ENCODE data around the gene PRODH.
A peak's percentile ranks its signal among the peaks of the same experiment; 100 is the strongest.
"Not testable (repeated sequence)": the region's sequence is repeated elsewhere in the genome, so short reads cannot be mapped to it uniquely, and the experiment has no call there.

PRODH gene

DNA sequence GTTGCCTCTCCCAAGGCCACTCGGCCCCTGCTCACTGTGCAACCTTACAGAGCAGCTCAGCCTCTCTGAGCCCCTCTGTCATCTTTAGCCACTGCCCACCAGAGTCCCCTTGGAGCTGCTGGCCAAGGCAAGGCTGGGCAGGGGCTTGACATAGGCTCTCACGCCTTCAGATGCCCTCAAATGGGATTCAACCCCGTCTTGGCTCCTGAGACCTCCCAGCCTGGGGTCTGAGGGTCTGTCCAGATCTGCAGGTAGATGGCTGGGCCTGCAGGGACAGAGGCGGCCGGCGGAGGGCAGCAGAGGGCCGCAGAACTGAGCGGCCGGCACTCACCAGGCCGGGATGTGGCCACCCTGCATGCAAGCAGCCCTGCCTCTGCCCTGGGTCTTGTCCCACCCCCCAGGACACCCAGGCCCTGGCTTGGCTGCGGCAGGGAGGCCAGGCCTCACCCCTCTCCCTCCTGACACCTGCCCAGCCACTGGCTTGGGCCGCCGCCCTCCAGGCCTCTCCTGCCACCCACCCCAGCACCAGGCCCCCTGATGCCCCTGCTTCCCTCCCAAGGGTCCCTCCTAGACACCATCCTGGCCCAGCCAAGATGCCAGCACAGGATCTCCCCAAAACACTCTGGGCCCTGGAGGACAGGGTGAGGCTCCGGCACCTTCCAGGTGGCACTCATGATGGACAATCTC is 18.4 kb upstream of the PRODH start:
- peak; percentile 59 for DNase-seq

DNA sequence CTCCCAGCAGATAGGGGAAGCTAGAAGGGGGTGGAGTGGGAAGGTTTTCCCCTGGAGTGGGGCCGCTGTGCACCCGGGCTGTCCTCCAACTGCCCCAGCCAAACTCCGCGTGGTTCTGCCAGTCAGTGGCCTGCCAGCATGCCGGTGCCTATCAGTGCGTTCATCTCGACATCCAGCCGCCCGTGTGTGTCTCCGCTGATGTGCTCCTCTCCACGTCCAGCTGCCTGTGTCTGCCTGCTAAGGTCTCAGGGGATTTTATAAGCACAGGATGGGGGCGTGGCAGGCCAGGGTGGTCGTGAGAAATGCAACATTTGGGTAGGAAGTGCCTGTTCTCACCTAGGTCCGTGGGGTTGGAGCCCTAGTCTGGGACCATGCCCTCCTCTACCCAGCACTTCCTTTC is 17.0 kb upstream of the PRODH start:
- not testable (repeated sequence) for DNase-seq

- no peak for DNase-seq
Measured at GRCh38 chr22:18952022-18952421, 15.9 kb upstream of the PRODH start.

- no peak for DNase-seq
Measured at GRCh38 chr22:18950141-18950540, 14.0 kb upstream of the PRODH start.

- DNase-seq, result no peak
Measured at GRCh38 chr22:18947905-18948304, 11.8 kb upstream of the PRODH start.

DNA sequence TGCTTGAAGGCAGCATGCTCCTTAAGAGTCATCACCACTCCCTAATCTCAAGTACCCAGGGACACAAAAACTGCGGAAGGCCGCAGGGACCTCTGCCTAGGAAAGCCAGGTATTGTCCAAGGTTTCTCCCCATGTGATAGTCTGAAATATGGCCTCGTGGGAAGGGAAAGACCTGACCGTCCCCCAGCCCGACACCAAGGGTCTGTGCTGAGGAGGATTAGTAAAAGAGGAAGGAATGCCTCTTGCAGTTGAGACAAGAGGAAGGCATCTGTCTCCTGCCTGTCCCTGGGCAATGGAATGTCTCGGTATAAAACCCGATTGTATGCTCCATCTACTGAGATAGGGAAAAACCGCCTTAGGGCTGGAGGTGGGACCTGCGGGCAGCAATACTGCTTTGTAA is 11.0 kb upstream of the PRODH start:
- not testable (repeated sequence) for DNase-seq

- not testable (repeated sequence) for DNase-seq
Measured at GRCh38 chr22:18938691-18939090, 2.6 kb upstream of the PRODH start.

DNA sequence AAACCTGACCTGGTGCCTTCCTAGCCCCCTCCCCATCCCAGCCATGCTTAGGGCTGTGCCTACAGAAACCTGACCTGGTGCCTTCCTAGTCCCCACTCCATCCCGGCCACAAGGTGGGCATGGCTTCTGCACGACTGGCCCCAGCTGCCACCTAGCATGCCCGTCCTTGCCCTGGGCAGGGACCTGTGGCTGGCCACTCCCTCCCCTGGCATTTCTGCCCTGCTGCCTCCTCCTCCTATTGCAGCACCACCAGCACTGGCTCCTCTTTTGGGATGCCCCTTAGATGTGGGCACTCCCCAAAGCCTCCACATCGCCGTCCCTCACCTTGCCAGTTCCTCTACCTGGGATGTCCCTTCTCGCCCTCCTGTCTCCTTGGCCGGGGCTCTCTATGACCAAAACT is 1.4 kb downstream of the PRODH start:
- not testable (repeated sequence) for DNase-seq

DNA sequence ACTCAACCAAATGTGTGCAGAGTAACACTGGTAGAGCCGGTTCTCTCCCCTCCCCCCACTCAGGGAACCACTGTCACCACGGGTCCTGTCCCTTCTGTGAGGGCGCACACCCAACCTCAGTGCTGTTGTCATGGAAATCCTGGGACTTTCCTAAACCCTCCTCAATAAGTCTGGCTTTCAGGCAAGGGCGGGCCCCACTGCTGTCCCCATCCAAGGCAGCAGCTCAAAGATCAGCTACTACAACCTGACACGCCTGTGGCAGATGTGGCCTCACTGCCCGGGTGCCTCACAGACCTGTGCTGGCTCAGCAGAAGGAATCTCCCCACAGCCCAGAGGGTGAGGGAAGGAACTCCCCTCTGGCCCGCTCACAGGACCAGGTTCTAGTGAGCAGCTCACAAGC is 2.2 kb downstream of the PRODH start:
- DNase-seq, result no peak

- no peak for DNase-seq
Measured at GRCh38 chr22:18931905-18932652, 4.0 kb downstream of the PRODH start.

DNA sequence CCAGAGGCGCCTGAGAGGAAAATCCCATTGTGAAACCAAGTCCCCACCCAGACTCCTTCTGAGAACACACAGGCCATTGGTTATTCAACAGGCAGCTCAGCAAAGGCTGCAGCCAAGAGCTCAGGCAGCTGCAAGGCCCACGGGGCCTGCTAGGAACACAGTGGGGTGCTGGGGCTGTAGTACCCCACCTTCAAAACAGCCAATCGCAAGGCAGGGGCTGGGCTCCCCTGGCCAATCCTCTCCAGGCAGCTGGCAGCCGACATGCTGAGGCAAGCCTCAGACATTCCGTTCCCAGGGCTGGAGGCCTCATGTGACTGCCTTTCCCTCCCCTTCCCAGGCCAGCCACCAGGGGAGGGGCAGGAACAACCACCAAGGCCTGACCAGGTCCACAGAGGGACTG is 6.6 kb downstream of the PRODH start:
- no peak for DNase-seq

DNA sequence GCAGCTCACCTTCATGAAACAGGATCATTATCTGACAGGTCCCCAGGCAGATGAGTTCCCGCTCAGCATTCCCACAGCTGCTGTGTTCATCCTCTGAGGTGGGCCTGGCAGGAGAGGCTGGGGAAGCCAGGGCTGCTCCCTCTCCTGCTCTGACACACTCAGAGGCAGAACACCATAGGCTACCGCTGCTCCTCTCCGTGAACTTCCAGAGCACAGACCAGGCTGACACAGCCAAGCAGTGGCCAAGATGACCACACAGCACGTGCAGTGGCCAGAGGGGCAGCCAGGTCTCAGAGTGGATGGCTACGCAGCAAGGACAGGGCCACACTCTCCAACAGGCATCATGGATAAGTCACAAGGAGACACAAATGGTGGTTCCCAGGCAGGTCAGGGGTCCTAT is 8.5 kb downstream of the PRODH start:
- no peak for DNase-seq

DNA sequence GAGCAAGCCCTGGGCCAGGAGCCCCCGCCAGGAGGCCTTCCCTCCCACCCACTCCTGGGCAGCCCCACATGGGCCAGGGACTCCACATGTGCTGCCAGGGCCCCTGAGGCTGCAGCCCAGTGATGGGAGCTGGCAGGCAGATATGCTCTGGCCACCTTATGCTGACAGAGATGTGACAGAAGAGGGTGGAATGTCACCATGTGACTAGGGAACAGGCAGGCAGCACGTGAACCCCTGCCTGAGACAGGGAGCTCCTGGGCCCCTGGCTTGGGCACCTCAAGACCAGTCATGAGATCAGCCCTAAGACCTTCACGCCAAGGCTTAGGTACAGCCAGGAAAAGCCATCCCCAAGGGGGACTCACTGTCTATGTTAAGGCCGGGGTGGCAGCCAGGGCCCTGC is 9.1 kb downstream of the PRODH start:
- no peak for DNase-seq

DNA sequence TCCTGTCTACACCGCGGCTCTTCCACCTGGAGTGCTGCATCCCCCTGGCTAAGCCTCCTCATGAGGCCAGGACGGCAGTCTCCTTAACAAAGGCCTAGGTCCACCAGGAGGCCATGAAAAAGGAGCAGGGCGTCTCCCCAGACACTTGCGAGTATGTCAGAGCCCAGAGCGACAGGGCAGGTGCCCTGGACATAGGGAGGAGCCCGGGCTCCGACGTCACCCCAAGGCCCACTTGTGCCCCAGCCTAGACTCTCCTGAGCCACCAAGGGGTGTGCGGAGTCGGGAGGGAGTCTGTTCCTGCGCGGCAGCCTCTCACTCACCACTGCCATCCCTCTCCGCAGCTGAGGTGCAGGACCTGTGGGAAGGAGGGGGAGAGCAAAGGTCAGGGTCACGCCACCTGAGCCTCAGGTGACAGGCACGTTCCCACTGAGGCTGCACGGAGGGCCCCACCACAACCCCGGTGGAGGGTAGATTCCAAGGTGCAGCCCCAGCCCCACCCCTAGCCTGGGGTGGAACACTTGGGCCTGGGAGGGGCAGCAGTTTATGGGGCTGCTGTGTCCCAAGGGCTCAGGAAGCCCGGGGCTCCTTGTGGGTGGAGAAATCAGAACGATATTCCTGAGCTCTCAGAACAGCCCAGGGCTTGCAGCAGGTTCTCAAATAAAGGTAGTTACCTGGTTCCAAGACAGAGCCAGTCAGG is 10.6 kb downstream of the PRODH start:
- DNase-seq, result no peak

DNA sequence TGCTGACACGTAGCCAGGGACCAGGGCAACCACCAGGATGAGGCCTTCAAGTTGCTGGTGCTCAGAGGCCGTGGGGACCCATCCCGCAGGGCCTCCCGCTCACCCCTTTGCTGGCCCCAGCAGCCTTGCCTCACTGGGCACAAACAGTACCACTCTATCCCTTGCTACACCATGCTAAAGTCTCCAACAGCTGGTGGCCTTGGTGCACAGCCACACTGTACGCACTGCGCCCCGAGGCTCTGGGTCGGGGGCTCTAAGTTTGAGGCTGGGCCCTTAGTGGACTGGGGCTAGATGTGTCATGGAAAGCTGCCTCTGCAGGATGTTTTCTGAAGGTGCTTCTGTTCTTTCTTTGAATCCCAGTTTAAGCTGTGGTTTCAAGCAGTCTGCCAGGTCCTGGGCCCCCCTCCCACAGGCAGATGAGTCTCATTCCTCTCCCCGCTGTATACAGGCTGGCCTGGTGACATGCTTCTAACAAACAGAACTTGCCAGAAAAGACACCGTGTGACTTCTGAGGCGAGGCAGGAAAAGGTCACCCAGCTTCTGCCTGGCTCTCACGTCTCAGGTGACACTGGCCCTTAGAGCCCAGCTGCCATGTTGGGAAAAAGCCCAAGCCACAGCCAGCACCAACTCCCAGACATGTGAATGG is 15.7 kb downstream of the PRODH start:
- DNase-seq, result not testable (repeated sequence)

- DNase-seq, result not testable (repeated sequence)
Measured at GRCh38 chr22:18917818-18918217, 18.3 kb downstream of the PRODH start.

DNA sequence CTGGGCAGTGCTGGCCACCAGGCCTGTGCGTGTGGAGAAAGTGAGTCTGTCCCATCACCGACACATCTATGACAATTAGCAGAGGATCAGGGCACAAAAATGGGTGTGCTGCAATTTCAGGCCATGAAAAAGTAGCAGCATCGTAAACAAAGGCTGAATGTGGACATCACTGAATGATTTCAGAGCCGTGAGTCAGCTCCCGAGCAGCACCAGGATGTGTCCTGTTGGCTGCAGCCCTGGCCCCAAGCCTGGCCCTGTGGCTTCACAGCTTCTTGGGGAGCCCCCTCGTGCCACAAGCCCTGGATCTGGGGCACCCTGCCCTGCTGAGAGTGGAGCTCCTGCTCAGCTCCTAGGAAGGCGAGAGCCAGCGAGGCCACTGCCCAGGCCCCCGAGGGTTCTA is 20.5 kb downstream of the PRODH start:
- DNase-seq, result not testable (repeated sequence)

DNA sequence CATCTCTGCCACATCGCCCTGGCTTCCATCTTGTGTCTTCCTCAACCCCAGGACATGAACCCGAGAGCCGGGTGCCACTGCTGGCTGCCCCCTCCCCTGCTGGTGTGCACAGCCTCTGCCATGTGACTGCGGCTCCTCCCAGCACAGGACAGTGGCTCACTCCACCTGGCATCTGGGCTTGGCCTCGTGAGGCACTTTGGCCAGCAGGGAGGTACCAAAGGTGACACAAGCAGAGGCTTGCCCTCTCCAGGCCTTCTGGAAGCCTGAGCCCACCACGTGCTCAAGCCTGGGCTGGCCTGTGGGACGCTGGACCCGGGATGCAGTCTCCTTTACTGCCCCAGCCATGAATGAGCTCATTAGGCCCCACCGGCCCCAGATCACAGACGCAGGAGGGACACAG is 21.5 kb downstream of the PRODH start:
- DNase-seq, result not testable (repeated sequence)

- not testable (repeated sequence) for DNase-seq
Measured at GRCh38 chr22:18912264-18912946, 23.7 kb downstream of the PRODH start.

- DNase-seq, result not testable (repeated sequence)
Measured at GRCh38 chr22:18911535-18911934, 24.6 kb downstream of the PRODH start.

DNA sequence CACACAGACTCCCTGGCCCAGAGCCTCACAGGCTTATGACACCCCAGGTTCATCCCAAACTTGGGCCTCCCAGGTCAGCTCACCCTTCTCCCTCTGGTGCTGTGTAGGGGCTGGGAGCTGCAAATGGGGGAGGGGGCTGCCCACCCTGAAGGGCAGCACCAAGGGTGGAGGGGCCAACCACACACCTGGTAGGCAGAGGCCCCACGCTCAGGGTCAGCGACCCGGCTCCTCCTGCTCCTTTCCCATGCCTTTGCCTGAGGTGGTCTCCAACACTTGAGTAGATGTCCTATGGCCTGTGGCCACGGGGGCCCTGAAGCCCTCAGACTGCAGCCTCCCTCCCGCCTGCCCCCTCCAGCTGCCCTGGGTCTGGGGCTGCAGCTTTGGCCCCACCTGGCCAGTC is 26.5 kb downstream of the PRODH start:
- DNase-seq, result no peak

- no peak for DNase-seq
Measured at GRCh38 chr22:18906896-18907295, 29.2 kb downstream of the PRODH start.

DNA sequence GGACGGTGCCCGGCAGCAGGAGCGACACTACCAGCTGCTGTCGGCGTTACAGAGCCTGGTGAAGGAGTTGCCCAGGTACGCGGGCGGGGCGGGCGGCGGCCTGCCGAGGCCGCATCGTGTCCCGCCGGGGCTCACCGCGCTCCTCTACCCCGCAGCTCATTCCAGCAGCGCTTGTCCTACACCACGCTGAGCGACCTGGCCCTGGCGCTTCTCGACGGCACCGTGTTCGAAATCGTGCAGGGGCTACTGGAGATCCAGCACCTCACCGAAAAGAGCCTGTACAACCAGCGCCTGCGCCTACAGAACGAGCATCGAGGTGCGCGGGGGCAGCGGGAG is 29.7 kb downstream of the PRODH start:
- DNase-seq, result not testable (repeated sequence)
